GM12878 (cell line): ENCODE results near the gene ACTR2. TPM values are rescaled to one million over a fixed set of nuclear protein-coding genes. Genes with fewer than 3 reads are reported as not detected.

Experiments used
- ATAC-seq: fragments of 200-7000 bp; cut with Tn5 transposase; 3 replicates; pipeline ENCODE4 v1.9.1; 2020; ENCODE audit warnings: mild to moderate bottlenecking, moderate library complexity
- BruUV-seq: library from RNA; stranded (reverse); fragments of 400-500 nt; replicated peaks from 2 replicates; lab custom pipeline; 2021; lab: Mats Ljungman, UMichigan
- CTCF ChIA-PET: fragments of 300-600 bp; sonication (Branson Sonifier 250); formaldehyde crosslinking; extraction: SDS; loops from one replicate; lab custom pipeline; 2021; ENCODE audit warnings: inconsistent platforms; lab: Yijun Ruan, JAX
- POLR2A ChIA-PET: fragments of 350-600 bp; formaldehyde crosslinking; extraction: SDS; loops from one replicate; lab custom pipeline; 2021; ENCODE audit warnings: inconsistent platforms; lab: Charles Lee
- RAD21 ChIA-PET: fragments of 300-600 bp; sonication (Branson Sonifier 250); formaldehyde crosslinking; loops from one replicate; lab custom pipeline; 2023; ENCODE audit warnings: antibody characterized with exemption; ENCODE audit not compliant: unreplicated experiment; lab: Charles Lee
- SMC1A ChIA-PET: fragments of 300-600 bp; sonication (Branson Sonifier 250); formaldehyde crosslinking; loops from one replicate; lab custom pipeline; 2023; ENCODE audit not compliant: unreplicated experiment, uncharacterized antibody; lab: Charles Lee
- DNase-seq: peaks from one replicate; pipeline ENCODE4 v3.0.0-alpha.2; 2011; ENCODE audit warnings: low read depth, low spot score
- FAIRE-seq: peaks from 3 replicates; lab custom pipeline; 2011; peaks lifted over from hg19 to GRCh38; lab: Jason Lieb, UNC
- H2AFZ ChIP-seq: 2 replicates; pipeline ENCODE4 v1.6.0; 2011; ENCODE audit warnings: low read depth, low read length, control low read depth; ENCODE audit not compliant: control insufficient read depth
- H3K27ac ChIP-seq: 2 replicates; pipeline ENCODE4 v1.5.1; 2011; ENCODE audit warnings: control low read depth; ENCODE audit not compliant: control insufficient read depth, insufficient read depth
- H3K27me3 ChIP-seq, 2 experiments: replicated peaks in 1 of 2; 2 replicates each; pipeline versions ENCODE4 v1.6.0 to v1.6.1; 2011; ENCODE audit warnings: low read length in 1 of 2; ENCODE audit not compliant: control insufficient read depth in 2 of 2, insufficient read depth in 2 of 2
- H3K36me3 ChIP-seq, 2 experiments: 2 replicates each; pipeline ENCODE4 v1.5.1; 2011; ENCODE audit warnings: low read length in 1 of 2; ENCODE audit not compliant: control insufficient read depth in 2 of 2, insufficient read depth in 2 of 2
- H3K4me1 ChIP-seq: 2 replicates; pipeline ENCODE4 v1.6.1; 2011; ENCODE audit warnings: mild to moderate bottlenecking, low read length, moderate library complexity, mixed read lengths; ENCODE audit not compliant: control insufficient read depth, insufficient read depth
- H3K4me2 ChIP-seq: 2 replicates; pipeline ENCODE4 v1.6.0; 2011; ENCODE audit warnings: control low read depth; ENCODE audit not compliant: control insufficient read depth, insufficient read depth
- H3K4me3 ChIP-seq: fragments of 200-600 bp; sonication (generic); 2 replicates; pipeline ENCODE4 v1.5.1; 2016
- H3K79me2 ChIP-seq: 2 replicates; pipeline ENCODE4 v1.6.0; 2011; ENCODE audit warnings: low read length; ENCODE audit not compliant: control insufficient read depth, insufficient read depth
- H3K9ac ChIP-seq: 2 replicates; pipeline ENCODE4 v1.8.0; 2011; ENCODE audit warnings: low read length, control low read depth, mixed read lengths; ENCODE audit not compliant: control insufficient read depth, insufficient read depth
- H3K9me3 ChIP-seq: replicated peaks from 3 replicates; pipeline ENCODE4 v1.5.1; 2011; ENCODE audit warnings: mild to moderate bottlenecking, low read length; ENCODE audit not compliant: control insufficient read depth, insufficient read depth
- H4K20me1 ChIP-seq: 2 replicates; pipeline ENCODE4 v1.6.0; 2011; ENCODE audit not compliant: control insufficient read depth, insufficient read depth
- BHLHE40 ChIP-seq, 2 experiments: fragments of 450-650 bp in 1 of 2; IDR thresholded peaks; 2 replicates each; pipeline ENCODE4 v1.6.1; 2011 to 2017; ENCODE audit warnings: low read depth in 2 of 2, borderline replicate concordance in 1 of 2, improper control_type of control experiment in 1 of 2, low read length in 1 of 2, mild to moderate bottlenecking in 1 of 2
- CEBPB ChIP-seq, 2 experiments: fragments of 150-350 bp in 1 of 2; IDR thresholded peaks; 2 replicates each; pipeline ENCODE4 v1.6.1; 2012 to 2014; ENCODE audit warnings: low read depth in 2 of 2, low read length in 2 of 2, borderline replicate concordance in 1 of 2, inconsistent platforms in 1 of 2
- FOS ChIP-seq: IDR thresholded peaks from 3 replicates; pipeline ENCODE4 v1.6.1; 2011; ENCODE audit warnings: borderline replicate concordance; ENCODE audit not compliant: insufficient read length; ENCODE audit errors: extremely low read depth
- LARP7 ChIP-seq: fragments of 450-650 bp; IDR thresholded peaks from 2 replicates; pipeline ENCODE4 v1.6.1; 2017; ENCODE audit warnings: mild to moderate bottlenecking
- RFX5 ChIP-seq: IDR thresholded peaks from 2 replicates; pipeline ENCODE4 v1.6.1; 2011; ENCODE audit warnings: low read depth, low read length, improper control_type of control experiment
- TCF12 ChIP-seq: IDR thresholded peaks from 2 replicates; pipeline ENCODE4 v1.6.1; 2011; ENCODE audit warnings: low read depth, mild to moderate bottlenecking, low read length
- WGBS: methylation state at CpG from one replicate; pipeline ENCODE4 v1.1.6; 2016; ENCODE audit warnings: low lambda C conversion rate; ENCODE audit not compliant: insufficient replicate concordance, insufficient coverage; ENCODE audit errors: missing lambda C conversion rate; 5-methylcytosine and 5-hydroxymethylcytosine counted together
- in situ Hi-C: fragments of 300-500 bp; cut with MboI; formaldehyde crosslinking; loops from 9 replicates; pipeline ENCODE4 v1.14.3; 2018; ENCODE audit warnings: mixed read lengths
- intact Hi-C: fragments of 100-400 bp; cut with micrococcal nuclease; formaldehyde crosslinking; loops from one replicate; pipeline ENCODE4 v1.14.2; 2022; ENCODE audit not compliant: unreplicated experiment
- polyA plus RNA-seq, 11 experiments: library from polyadenylated mRNA; depleted of rRNA in 4 of 11; unstranded in 6 of 11; stranded (reverse) in 5 of 11; fragments of >200 nt; fragmentation: Nextera tagmentation in 4 of 11; fragmentation: Illumina TruSeq in 1 of 11; extraction: Ambion mirVana in 4 of 11; extraction: Trizol in 1 of 11; gene quantifications; 1 replicate in 1 of 11; 2 replicates in 10 of 11; pipeline versions ENCODE4 v1.2.1 to v1.2.3, GENCODE V29; 2011 to 2016; ENCODE audit warnings: inconsistent platforms in 2 of 11, missing spikeins in 2 of 11, low read depth in 1 of 11
- total RNA-seq, 4 experiments: library from RNA; depleted of rRNA in 3 of 4; stranded (reverse); fragments of >200 nt in 3 of 4; fragmentation: Illumina TruSeq in 1 of 4; extraction: Trizol in 1 of 4; gene quantifications; 2 replicates each; pipeline versions ENCODE4 v1.2.1 to v1.2.3, GENCODE V29; 2013 to 2021
- TF ChIP-seq, protein P1 (sequence below): IDR thresholded peaks from 2 replicates; pipeline ENCODE4 v1.6.1; 2012; ENCODE audit warnings: improper control_type of control experiment, low read depth, low read length; ENCODE audit not compliant: insufficient replicate concordance

The ACTR2 gene
- total and polyA plus RNA-seq, 10 of the 15 experiments (the other 5 are each of a cell fraction or from before 2014, with no cell fraction given) = 94.2 to 401 (median 195) TPM

DNA sequence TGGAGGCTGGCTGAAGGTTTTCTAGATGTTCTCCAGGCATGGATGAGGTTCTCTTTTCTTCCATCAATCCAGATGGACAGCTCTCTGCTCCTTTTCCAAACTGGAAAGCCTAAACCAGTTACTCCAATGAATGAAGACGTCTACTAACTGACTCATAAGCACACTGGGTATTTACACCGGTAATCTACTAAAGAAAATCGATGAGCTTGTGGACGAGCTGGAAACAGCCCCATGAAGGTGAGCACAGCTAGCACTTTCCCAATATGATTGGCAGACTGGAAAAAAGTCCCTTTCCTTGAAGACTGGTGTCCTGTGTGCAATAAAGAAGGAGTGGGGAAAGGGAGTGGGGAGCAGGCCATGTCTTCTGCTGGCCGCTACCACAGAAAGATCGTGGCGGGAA, 84.0 kb downstream of the ACTR2 start:
- ChIA-PET RAD21 (interaction anchor here (0.6 kb wide), 1 partner anchor 86 kb away, joined by 3 read pairs; no protein-coding TSS in a partner anchor), CTCF (interaction anchor here (0.7 kb wide), 1 partner anchor 44 kb away, joined by 3 read pairs; no protein-coding TSS in a partner anchor), SMC1A (interaction anchor here (1.3 kb wide), 1 partner anchor 10 kb away, joined by 3 read pairs; no protein-coding TSS in a partner anchor), POLR2A (no interaction called here)
- FAIRE-seq (no peak), DNase-seq (no peak), ATAC-seq (no peak)
- Histone ChIP-seq H3K79me2 (no peaks in the 10 kb centered on the region), H3K27ac (no peak overlapping the region), H3K4me2 (no peak overlapping the region), H3K27me3 (no peaks in the 10 kb centered on the region), H2AFZ (no peak overlapping the region), H3K9me3 (no peaks in the 10 kb centered on the region), H3K4me3 (no peak overlapping the region), H4K20me1 (0 out of 2 replicates have a peak, but pooled peaks cover 2% of the 10 kb centered on the region), H3K4me1 (no peaks in the 10 kb centered on the region), H3K36me3 (peaks cover 0 to 9% of the 10 kb centered on the region in 2 experiments; a peak in 2 of 4 replicates), H3K9ac (no peak overlapping the region)
- WGBS = 74% methylated on average over 7 of the region's 7 CpGs
- no peak for TF ChIP-seq BHLHE40 (IDR thresholded peaks at IDR 0.05; ENCODE audit: borderline replicate concordance in 1 of 2, low read depth in 2 of 2, low read length in 1 of 2)
- TF ChIP-seq LARP7 = no peak
- TF ChIP-seq FOS = no peak
- TF ChIP-seq TCF12 = no peak
- TF ChIP-seq, protein P1, sequence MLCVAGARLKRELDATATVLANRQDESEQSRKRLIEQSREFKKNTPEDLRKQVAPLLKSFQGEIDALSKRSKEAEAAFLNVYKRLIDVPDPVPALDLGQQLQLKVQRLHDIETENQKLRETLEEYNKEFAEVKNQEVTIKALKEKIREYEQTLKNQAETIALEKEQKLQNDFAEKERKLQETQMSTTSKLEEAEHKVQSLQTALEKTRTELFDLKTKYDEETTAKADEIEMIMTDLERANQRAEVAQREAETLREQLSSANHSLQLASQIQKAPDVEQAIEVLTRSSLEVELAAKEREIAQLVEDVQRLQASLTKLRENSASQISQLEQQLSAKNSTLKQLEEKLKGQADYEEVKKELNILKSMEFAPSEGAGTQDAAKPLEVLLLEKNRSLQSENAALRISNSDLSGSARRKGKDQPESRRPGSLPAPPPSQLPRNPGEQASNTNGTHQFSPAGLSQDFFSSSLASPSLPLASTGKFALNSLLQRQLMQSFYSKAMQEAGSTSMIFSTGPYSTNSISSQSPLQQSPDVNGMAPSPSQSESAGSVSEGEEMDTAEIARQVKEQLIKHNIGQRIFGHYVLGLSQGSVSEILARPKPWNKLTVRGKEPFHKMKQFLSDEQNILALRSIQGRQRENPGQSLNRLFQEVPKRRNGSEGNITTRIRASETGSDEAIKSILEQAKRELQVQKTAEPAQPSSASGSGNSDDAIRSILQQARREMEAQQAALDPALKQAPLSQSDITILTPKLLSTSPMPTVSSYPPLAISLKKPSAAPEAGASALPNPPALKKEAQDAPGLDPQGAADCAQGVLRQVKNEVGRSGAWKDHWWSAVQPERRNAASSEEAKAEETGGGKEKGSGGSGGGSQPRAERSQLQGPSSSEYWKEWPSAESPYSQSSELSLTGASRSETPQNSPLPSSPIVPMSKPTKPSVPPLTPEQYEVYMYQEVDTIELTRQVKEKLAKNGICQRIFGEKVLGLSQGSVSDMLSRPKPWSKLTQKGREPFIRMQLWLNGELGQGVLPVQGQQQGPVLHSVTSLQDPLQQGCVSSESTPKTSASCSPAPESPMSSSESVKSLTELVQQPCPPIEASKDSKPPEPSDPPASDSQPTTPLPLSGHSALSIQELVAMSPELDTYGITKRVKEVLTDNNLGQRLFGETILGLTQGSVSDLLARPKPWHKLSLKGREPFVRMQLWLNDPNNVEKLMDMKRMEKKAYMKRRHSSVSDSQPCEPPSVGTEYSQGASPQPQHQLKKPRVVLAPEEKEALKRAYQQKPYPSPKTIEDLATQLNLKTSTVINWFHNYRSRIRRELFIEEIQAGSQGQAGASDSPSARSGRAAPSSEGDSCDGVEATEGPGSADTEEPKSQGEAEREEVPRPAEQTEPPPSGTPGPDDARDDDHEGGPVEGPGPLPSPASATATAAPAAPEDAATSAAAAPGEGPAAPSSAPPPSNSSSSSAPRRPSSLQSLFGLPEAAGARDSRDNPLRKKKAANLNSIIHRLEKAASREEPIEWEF = no peak
- no peak for TF ChIP-seq CEBPB (IDR thresholded peaks at IDR 0.05; ENCODE audit: borderline replicate concordance in 1 of 2, low read depth in 2 of 2, low read length in 2 of 2)
- no peak for TF ChIP-seq RFX5
- no TSS peak for BruUV-seq
- in situ Hi-C loops = no loop called here
- intact Hi-C loops = no loop called here
